Esophagus squamous epithelium (tissue), 5 donors: ENCODE measurements around the gene CYP2A6. TPM values are rescaled to one million over a fixed set of nuclear protein-coding genes. Genes with fewer than 3 reads are reported as not detected.
"Not testable (repeated sequence)": the region's sequence is repeated elsewhere in the genome, so short reads cannot be mapped to it uniquely, and the experiment has no call there.

Experiments used
- DNase-seq: peaks from one replicate; lab custom pipeline; 2025; lab: John Stamatoyannopoulos, UW
- H3K27ac ChIP-seq, 4 donors: fragments of 200-600 bp; sonication (generic); one replicate each; pipeline ENCODE4 v1.5.1; 2016 to 2019; ENCODE audit warnings: mild to moderate bottlenecking in 1 of 4
- H3K27me3 ChIP-seq, 4 donors: fragments of 200-600 bp; sonication (generic); 1 replicate in 3 of 4; 2 replicates in 1 of 4; pipeline versions ENCODE4 v1.5.1 to v1.6.0; 2017 to 2021; ENCODE audit warnings: antibody characterized with exemption in 1 of 4
- H3K36me3 ChIP-seq, 3 donors: fragments of 200-600 bp; sonication (generic); one replicate each; pipeline ENCODE4 v1.5.1; 2016 to 2019
- H3K4me1 ChIP-seq, 3 donors: fragments of 200-600 bp; sonication (generic); one replicate each; pipeline ENCODE4 v1.5.1; 2017 to 2019
- H3K4me3 ChIP-seq, 4 donors: fragments of 200-600 bp; sonication (generic); 1 replicate in 3 of 4; 2 replicates in 1 of 4; pipeline ENCODE4 v1.5.1; 2016 to 2019; ENCODE audit warnings: mild to moderate bottlenecking in 2 of 4, moderate library complexity in 1 of 4
- H3K9me3 ChIP-seq, 3 donors: fragments of 200-600 bp; sonication (generic); one replicate each; pipeline ENCODE4 v1.5.1; 2016 to 2019
- CTCF ChIP-seq, 6 experiments: fragments of 450-650 bp in 4 of 6; fragments of 200-600 bp in 2 of 6; sonication (generic) in 2 of 6; IDR thresholded peaks; one replicate each; pipeline ENCODE4 v1.5.1; 2016 to 2019; ENCODE audit warnings: antibody characterized with exemption in 6 of 6, mild to moderate bottlenecking in 4 of 6, moderate library complexity in 4 of 6
- POLR2A ChIP-seq, 4 donors: fragments of 450-650 bp; IDR thresholded peaks; one replicate each; pipeline ENCODE4 v1.6.1; 2017; ENCODE audit warnings: antibody characterized with exemption in 4 of 4, mild to moderate bottlenecking in 4 of 4, moderate library complexity in 3 of 4
- WGBS, 2 donors: methylation state at CpG; one replicate each; pipeline ENCODE4 v1.1.5; 2018; 5-methylcytosine and 5-hydroxymethylcytosine counted together
- intact Hi-C: fragments of 100-400 bp; cut with DNase I; formaldehyde crosslinking; loops from one replicate; pipeline ENCODE4 v1.15.0; 2022
- total RNA-seq, 4 donors: library from RNA; depleted of rRNA; stranded (reverse); fragments of >200 nt; gene quantifications; one replicate each; pipeline ENCODE4 v1.1.0, GENCODE V29; 2016
- donor health status: DM: yes; HTN: yes; CAD: no.

The CYP2A6 gene
- total RNA-seq = not detected

GRCh38 chr19:40850277-40850676 is at the start of gene CYP2A6:
CYP2A6 (minus strand) TSS chr19:40850447; CDS start chr19:40850426, 21 bp downstream.
- H3K27ac ChIP-seq, DNase-seq, H3K36me3 ChIP-seq, H3K9me3 ChIP-seq, H3K4me1 ChIP-seq, H3K4me3 ChIP-seq, intact Hi-C loops: not testable (repeated sequence)
- peaks cover 0 to 47% (median 0%) of the 10 kb centered on the region in 4 donors for H3K27me3 ChIP-seq
- 50 to 83% methylated on average over 1 to 2 of the region's 3 CpGs for WGBS, 2 donors

GRCh38 chr19:40899964-40900363 is 49.7 kb upstream of the CYP2A6 start:
- H3K36me3 ChIP-seq, intact Hi-C loops, H3K27ac ChIP-seq, H3K4me1 ChIP-seq, H3K4me3 ChIP-seq, H3K9me3 ChIP-seq, DNase-seq: not testable (repeated sequence)
- 65 to 71% methylated on average over 11 to 12 of the region's 12 CpGs for WGBS, 2 donors
- H3K27me3 ChIP-seq = peaks cover 0 to 12% (median 0%) of the 10 kb centered on the region in 4 donors

GRCh38 chr19:40896843-40897789 is 46.9 kb upstream of the CYP2A6 start:
- DNase-seq, H3K27ac ChIP-seq, H3K36me3 ChIP-seq, H3K4me3 ChIP-seq, intact Hi-C loops, H3K4me1 ChIP-seq, H3K9me3 ChIP-seq: not testable (repeated sequence)
- peaks cover 0 to 20% (median 0%) of the 10 kb centered on the region in 4 donors for H3K27me3 ChIP-seq
- 75 to 81% methylated on average over 12 to 13 of the region's 13 CpGs for WGBS, 2 donors

- Histone ChIP-seq H3K4me1 (no peaks in the 10 kb centered on the region), H3K36me3 (no peaks in the 10 kb centered on the region), H3K27ac (no peak overlapping the region), H3K9me3 (no peaks in the 10 kb centered on the region), H3K27me3 (peaks cover 0 to 14% (median 0%) of the 10 kb centered on the region in 4 donors), H3K4me3 (no peak overlapping the region)
- WGBS, 2 donors = 91% methylated on average over 4 to 5 of the region's 5 CpGs
- DNase-seq = no peak
- intact Hi-C loops = no loop called here
- no peak for TF ChIP-seq POLR2A (IDR thresholded peaks at IDR 0.05)
- no peak for TF ChIP-seq CTCF (IDR thresholded peaks at IDR 0.05)
These were observed 46.2 kb upstream of the CYP2A6 start for GRCh38 chr19:40896418-40896796.

- H3K4me3 ChIP-seq = no peak overlapping the region
- peaks cover 0 to 24% (median 0%) of the 10 kb centered on the region in 4 donors for H3K27me3 ChIP-seq
- no peak for DNase-seq
- intact Hi-C loops = no loop called here
- no peaks in the 10 kb centered on the region for H3K4me1 ChIP-seq
- TF ChIP-seq CTCF (IDR thresholded peaks at IDR 0.05) = no peak
- no peak for TF ChIP-seq POLR2A (IDR thresholded peaks at IDR 0.05)
- no peaks in the 10 kb centered on the region for H3K36me3 ChIP-seq
- H3K27ac ChIP-seq = no peak overlapping the region
- H3K9me3 ChIP-seq = no peaks in the 10 kb centered on the region
These were observed 42.9 kb upstream of the CYP2A6 start for GRCh38 chr19:40893112-40893511.

- intact Hi-C loops = no loop called here
- no peaks in the 10 kb centered on the region for H3K36me3 ChIP-seq
- no peak for TF ChIP-seq CTCF (IDR thresholded peaks at IDR 0.05)
- no peak for TF ChIP-seq POLR2A (IDR thresholded peaks at IDR 0.05)
- DNase-seq = no peak
- peaks cover 0 to 24% (median 0%) of the 10 kb centered on the region in 4 donors for H3K27me3 ChIP-seq
- H3K27ac ChIP-seq = no peak overlapping the region
- no peak overlapping the region for H3K4me3 ChIP-seq
- no peaks in the 10 kb centered on the region for H3K4me1 ChIP-seq
- WGBS, 2 donors = 32% methylated on average over 3 of the region's 3 CpGs
- no peaks in the 10 kb centered on the region for H3K9me3 ChIP-seq
These were observed 39.1 kb upstream of the CYP2A6 start for GRCh38 chr19:40889366-40889765.
